ENCODE data around the gene TMEM200A. TPM values are rescaled to one million over a fixed set of nuclear protein-coding genes. Genes with fewer than 3 reads are reported as not detected.

TMEM200A gene
- total and polyA plus RNA-seq, 7 donors, result 0.71 to 10.2 (median 4.4) TPM

DNA sequence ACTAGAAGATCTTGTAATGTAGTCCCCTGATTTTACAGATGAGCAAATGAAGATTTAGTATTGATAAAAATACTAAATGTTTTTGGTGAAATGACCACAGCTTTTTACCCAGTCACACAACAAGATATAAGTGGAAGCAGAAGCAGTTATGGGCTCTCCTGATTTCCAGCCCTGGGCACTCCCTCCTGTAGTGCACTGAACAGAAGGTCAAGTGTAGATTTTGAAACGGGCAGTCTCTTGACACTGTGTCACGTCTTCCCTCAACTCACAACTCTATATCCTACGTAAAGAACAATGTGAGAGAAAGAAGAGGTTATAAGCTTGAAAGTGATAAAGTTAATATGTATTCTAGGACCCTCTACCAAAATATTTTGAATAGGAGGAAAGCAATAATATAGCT is 23.3 kb downstream of the TMEM200A start:
- WGBS, 2 donors, result 95 to 96% methylated on average over 3 of the region's 3 CpGs
- TF ChIP-seq, protein P1, sequence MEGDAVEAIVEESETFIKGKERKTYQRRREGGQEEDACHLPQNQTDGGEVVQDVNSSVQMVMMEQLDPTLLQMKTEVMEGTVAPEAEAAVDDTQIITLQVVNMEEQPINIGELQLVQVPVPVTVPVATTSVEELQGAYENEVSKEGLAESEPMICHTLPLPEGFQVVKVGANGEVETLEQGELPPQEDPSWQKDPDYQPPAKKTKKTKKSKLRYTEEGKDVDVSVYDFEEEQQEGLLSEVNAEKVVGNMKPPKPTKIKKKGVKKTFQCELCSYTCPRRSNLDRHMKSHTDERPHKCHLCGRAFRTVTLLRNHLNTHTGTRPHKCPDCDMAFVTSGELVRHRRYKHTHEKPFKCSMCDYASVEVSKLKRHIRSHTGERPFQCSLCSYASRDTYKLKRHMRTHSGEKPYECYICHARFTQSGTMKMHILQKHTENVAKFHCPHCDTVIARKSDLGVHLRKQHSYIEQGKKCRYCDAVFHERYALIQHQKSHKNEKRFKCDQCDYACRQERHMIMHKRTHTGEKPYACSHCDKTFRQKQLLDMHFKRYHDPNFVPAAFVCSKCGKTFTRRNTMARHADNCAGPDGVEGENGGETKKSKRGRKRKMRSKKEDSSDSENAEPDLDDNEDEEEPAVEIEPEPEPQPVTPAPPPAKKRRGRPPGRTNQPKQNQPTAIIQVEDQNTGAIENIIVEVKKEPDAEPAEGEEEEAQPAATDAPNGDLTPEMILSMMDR (IDR thresholded peaks at IDR 0.05), result no peak
- TF ChIP-seq EP300 (IDR thresholded peaks at IDR 0.05) (no peak), POLR2AphosphoS5 (IDR thresholded peaks at IDR 0.05) (no peak), POLR2A (IDR thresholded peaks at IDR 0.05) (no peak)
- Histone ChIP-seq H3K4me1 (peaks cover 0 to 2% (median under 1%) of the 10 kb centered on the region in 4 donors), H3K27me3 (no peaks in the 10 kb centered on the region), H3K36me3 (no peaks in the 10 kb centered on the region), H3K4me3 (no peak overlapping the region), H3K27ac (no peak overlapping the region), H3K9me3 (no peaks in the 10 kb centered on the region)
- intact Hi-C loops (cut with DNase I), result no loop called here
- DNase-seq, result no peak

DNA sequence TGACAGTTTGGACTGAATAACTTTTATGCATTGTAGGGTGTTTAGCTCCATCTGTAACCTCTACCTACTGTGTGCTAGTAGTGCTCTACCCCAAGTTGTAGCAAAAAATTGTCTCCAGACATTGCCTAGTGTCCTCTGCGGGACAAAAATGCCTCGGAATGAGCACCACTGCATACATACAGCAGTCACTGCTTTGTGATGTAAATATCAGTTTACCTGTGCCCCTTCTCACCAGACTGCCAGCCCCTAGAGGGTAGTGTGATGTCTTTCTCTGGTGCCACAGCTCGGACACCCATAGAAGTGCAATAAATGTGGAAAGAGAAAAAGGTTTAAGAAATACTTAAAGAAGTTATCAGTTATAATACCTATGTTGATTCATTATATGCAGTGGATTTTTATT is 25.1 kb downstream of the TMEM200A start:
- intact Hi-C loops (cut with DNase I), result no loop called here
- no peak for TF ChIP-seq POLR2A (IDR thresholded peaks at IDR 0.05)
- no peak for TF ChIP-seq EP300 (IDR thresholded peaks at IDR 0.05)
- TF ChIP-seq, protein P1 (IDR thresholded peaks at IDR 0.05), result no peak
- no peak for TF ChIP-seq POLR2AphosphoS5 (IDR thresholded peaks at IDR 0.05)
- WGBS, 2 donors, result 88 to 95% methylated on average over 3 of the region's 3 CpGs

DNA sequence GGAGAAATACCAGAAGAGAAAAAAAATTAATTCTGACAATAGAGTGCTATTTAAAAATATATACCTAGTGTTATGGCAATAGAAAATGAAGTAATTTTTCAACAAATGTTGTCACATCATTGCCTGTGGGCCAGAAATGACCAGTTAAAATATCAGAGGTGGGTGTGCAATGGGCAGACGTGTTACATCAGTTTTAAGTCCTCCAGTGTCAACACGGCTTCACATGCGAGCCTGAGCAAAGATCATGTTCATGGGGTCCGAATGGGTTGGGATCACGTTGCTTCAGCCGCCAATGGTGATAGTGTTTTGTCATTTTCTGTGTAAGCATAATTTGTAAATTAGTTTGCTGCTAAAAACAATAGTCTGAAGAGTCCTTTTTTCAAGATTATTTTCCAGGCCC is 27.5 kb downstream of the TMEM200A start:
- H3K9me3 ChIP-seq, result no peaks in the 10 kb centered on the region
- no peak overlapping the region for H3K4me3 ChIP-seq
- no peaks in the 10 kb centered on the region for H3K36me3 ChIP-seq
- H3K27ac ChIP-seq, result no peak overlapping the region
- no peak for DNase-seq
- TF ChIP-seq POLR2A (IDR thresholded peaks at IDR 0.05), result no peak
- TF ChIP-seq, protein P1 (IDR thresholded peaks at IDR 0.05), result no peak
- no peak for TF ChIP-seq POLR2AphosphoS5 (IDR thresholded peaks at IDR 0.05)
- no peak for TF ChIP-seq EP300 (IDR thresholded peaks at IDR 0.05)
- H3K4me1 ChIP-seq, result peaks cover 0 to 9% (median 3%) of the 10 kb centered on the region in 4 donors
- intact Hi-C loops (cut with DNase I), result no loop called here
- H3K27me3 ChIP-seq, result no peaks in the 10 kb centered on the region
- 96 to 97% methylated on average over 6 of the region's 6 CpGs for WGBS, 2 donors

More for the DNA sequence above, 25.1 kb downstream of the TMEM200A start:
- no peaks in the 10 kb centered on the region for H3K36me3 ChIP-seq
- no peak for DNase-seq
- H3K4me3 ChIP-seq, result no peak overlapping the region
- H3K27ac ChIP-seq, result no peak overlapping the region
- no peaks in the 10 kb centered on the region for H3K27me3 ChIP-seq
- no peaks in the 10 kb centered on the region for H3K9me3 ChIP-seq
- peaks cover 0 to 9% (median 3%) of the 10 kb centered on the region in 4 donors for H3K4me1 ChIP-seq

DNA sequence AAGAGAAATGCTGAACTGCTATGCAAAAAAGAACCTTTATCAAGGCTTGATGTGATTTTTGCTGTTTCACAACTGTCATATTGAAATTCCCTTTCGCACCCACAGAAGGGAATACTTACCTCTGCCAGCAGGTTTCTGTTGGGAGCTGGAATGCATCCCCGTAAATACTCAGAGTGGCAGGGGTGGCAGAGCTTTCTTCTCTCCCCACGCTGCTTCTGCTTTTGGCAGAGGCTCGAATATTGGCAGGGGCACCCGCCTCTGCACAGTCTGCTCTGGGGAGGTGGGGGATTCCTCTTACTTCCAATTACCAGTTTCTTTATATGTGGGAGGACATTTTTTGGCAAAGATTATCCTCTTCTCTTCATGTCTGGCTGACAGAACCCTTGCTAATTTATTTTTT is 28.4 kb downstream of the TMEM200A start:
- no peak for TF ChIP-seq POLR2AphosphoS5 (IDR thresholded peaks at IDR 0.05)
- no peak for TF ChIP-seq POLR2A (IDR thresholded peaks at IDR 0.05)
- TF ChIP-seq, protein P1 (IDR thresholded peaks at IDR 0.05), result no peak
- TF ChIP-seq EP300 (IDR thresholded peaks at IDR 0.05), result no peak

DNA sequence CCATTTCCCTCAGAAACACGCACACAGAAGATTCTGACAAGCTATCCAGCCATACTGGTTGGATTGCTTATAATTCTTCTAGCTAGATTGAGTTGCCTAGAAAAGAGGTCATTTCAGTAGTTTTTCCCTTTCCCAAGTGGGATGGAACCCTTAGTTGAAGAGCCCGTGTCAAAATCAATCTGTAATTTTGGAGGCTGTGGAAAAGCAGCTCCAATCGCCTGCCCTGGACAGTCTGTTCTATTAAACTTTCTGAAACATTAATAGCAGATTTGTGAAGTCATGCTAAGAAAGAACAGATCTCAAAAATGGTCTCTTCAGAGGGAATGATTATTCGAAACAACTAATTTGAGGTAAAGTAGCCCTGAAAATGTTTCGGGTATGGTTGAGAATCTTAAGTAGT is 29.3 kb downstream of the TMEM200A start:
- Histone ChIP-seq H3K4me3 (no peak overlapping the region), H3K27me3 (no peaks in the 10 kb centered on the region), H3K27ac (no peak overlapping the region), H3K36me3 (no peaks in the 10 kb centered on the region), H3K9me3 (no peaks in the 10 kb centered on the region), H3K4me1 (peaks cover 0 to 9% (median 3%) of the 10 kb centered on the region in 4 donors)
- TF ChIP-seq, protein P1 (IDR thresholded peaks at IDR 0.05), result no peak
- TF ChIP-seq POLR2A (IDR thresholded peaks at IDR 0.05) (no peak), POLR2AphosphoS5 (IDR thresholded peaks at IDR 0.05) (no peak), EP300 (IDR thresholded peaks at IDR 0.05) (no peak)
- DNase-seq, result no peak
- intact Hi-C loops (cut with DNase I), result no loop called here
- 96 to 97% methylated on average over 5 of the region's 5 CpGs for WGBS, 2 donors

More for the DNA sequence above, 28.4 kb downstream of the TMEM200A start:
- no peaks in the 10 kb centered on the region for H3K9me3 ChIP-seq
- no peaks in the 10 kb centered on the region for H3K27me3 ChIP-seq
- WGBS, 2 donors, result 78 to 92% methylated on average over 5 of the region's 5 CpGs
- no peak overlapping the region for H3K4me3 ChIP-seq
- H3K27ac ChIP-seq, result no peak overlapping the region
- intact Hi-C loops (cut with DNase I), result no loop called here
- no peak for DNase-seq
- H3K4me1 ChIP-seq, result peaks cover 0 to 9% (median 3%) of the 10 kb centered on the region in 4 donors
- H3K36me3 ChIP-seq, result no peaks in the 10 kb centered on the region

Measured in sigmoid colon (tissue), 7 donors.